Neural progenitor cell (in vitro differentiated cells): ENCODE data around the gene TAAR1. TPM values are rescaled to one million over a fixed set of nuclear protein-coding genes. Genes with fewer than 3 reads are reported as not detected.
"Not testable (repeated sequence)": the region's sequence is repeated elsewhere in the genome, so short reads cannot be mapped to it uniquely, and the experiment has no call there.

ENCODE experiments used
- DNase-seq: peaks from one replicate; pipeline ENCODE4 v3.0.0-alpha.2; 2016; ENCODE audit warnings: low spot score
- H2AFZ ChIP-seq: fragments of 200-600 bp; sonication (generic); replicated peaks from 2 replicates; pipeline ENCODE4 v1.6.1; 2016; ENCODE audit warnings: antibody characterized with exemption
- H3F3A ChIP-seq: fragments of 200-600 bp; sonication (generic); 2 replicates; pipeline ENCODE4 v1.6.1; 2016; ENCODE audit warnings: antibody characterized with exemption, low read depth
- H3K27ac ChIP-seq: fragments of 200-600 bp; sonication (generic); 2 replicates; pipeline ENCODE4 v1.5.1; 2016; ENCODE audit warnings: mild to moderate bottlenecking
- H3K27me3 ChIP-seq: fragments of 200-600 bp; sonication (generic); 2 replicates; pipeline ENCODE4 v1.6.1; 2016; ENCODE audit warnings: mild to moderate bottlenecking, moderate library complexity
- H3K36me3 ChIP-seq: fragments of 200-600 bp; sonication (generic); 2 replicates; pipeline ENCODE4 v1.5.1; 2016
- H3K4me1 ChIP-seq: fragments of 200-600 bp; sonication (generic); 2 replicates; pipeline ENCODE4 v1.6.1; 2016; ENCODE audit warnings: mixed run types
- H3K4me2 ChIP-seq: fragments of 200-600 bp; sonication (generic); 2 replicates; pipeline ENCODE4 v1.6.1; 2016
- H3K4me3 ChIP-seq: fragments of 200-600 bp; sonication (generic); 2 replicates; pipeline ENCODE4 v1.5.1; 2016
- H3K79me2 ChIP-seq: fragments of 200-600 bp; sonication (generic); 2 replicates; pipeline ENCODE4 v1.6.1; 2016; ENCODE audit warnings: low read depth
- H3K9ac ChIP-seq: fragments of 200-600 bp; sonication (generic); 2 replicates; pipeline ENCODE4 v1.6.1; 2016
- H3K9me3 ChIP-seq: fragments of 200-600 bp; sonication (generic); 2 replicates; pipeline ENCODE4 v1.5.1; 2016; ENCODE audit warnings: low read depth
- H4K20me1 ChIP-seq: fragments of 200-600 bp; sonication (generic); 2 replicates; pipeline ENCODE4 v1.6.1; 2016; ENCODE audit warnings: low read depth
- H3K27ac Mint-ChIP-seq: 3 replicates; pipeline ENCODE4 v1.8.0; 2021; ENCODE audit warnings: mixed read lengths
- H3K27me3 Mint-ChIP-seq: 2 replicates; pipeline ENCODE4 v1.8.0; 2022; ENCODE audit warnings: low read depth, mild to moderate bottlenecking, inconsistent platforms, moderate library complexity, mixed read lengths; ENCODE audit not compliant: insufficient read depth
- H3K36me3 Mint-ChIP-seq: 3 replicates; pipeline ENCODE4 v1.8.0; 2021; ENCODE audit warnings: mixed read lengths
- H3K4me1 Mint-ChIP-seq: 3 replicates; pipeline ENCODE4 v1.8.0; 2021; ENCODE audit warnings: mixed read lengths
- H3K4me3 Mint-ChIP-seq: 3 replicates; pipeline ENCODE4 v1.8.0; 2021; ENCODE audit warnings: mild to moderate bottlenecking, moderate library complexity, mixed read lengths
- H3K9me3 Mint-ChIP-seq: 3 replicates; pipeline ENCODE4 v1.8.0; 2020; ENCODE audit warnings: mixed read lengths
- EZH2 ChIP-seq: fragments of 200-600 bp; sonication (generic); IDR thresholded peaks from 2 replicates; pipeline ENCODE4 v1.6.1; 2017; ENCODE audit warnings: antibody characterized with exemption, mild to moderate bottlenecking, moderate library complexity
- EZH2phosphoT487 ChIP-seq: fragments of 200-600 bp; sonication (generic); IDR thresholded peaks from 2 replicates; pipeline ENCODE4 v1.6.1; 2017; ENCODE audit warnings: antibody characterized with exemption
- total RNA-seq: library from RNA; depleted of rRNA; stranded (reverse); fragments of >200 nt; gene quantifications from 2 replicates; pipeline ENCODE4 v1.2.3, GENCODE V29; 2015; ENCODE audit warnings: low replicate concordance
- TF ChIP-seq, protein P1 (sequence below): fragments of 200-600 bp; sonication (generic); IDR thresholded peaks from 2 replicates; pipeline ENCODE4 v1.5.1; 2017; ENCODE audit warnings: antibody characterized with exemption, mild to moderate bottlenecking

Gene TAAR1
- total RNA-seq, 1 donor from 2014 or later, result not detected

DNA sequence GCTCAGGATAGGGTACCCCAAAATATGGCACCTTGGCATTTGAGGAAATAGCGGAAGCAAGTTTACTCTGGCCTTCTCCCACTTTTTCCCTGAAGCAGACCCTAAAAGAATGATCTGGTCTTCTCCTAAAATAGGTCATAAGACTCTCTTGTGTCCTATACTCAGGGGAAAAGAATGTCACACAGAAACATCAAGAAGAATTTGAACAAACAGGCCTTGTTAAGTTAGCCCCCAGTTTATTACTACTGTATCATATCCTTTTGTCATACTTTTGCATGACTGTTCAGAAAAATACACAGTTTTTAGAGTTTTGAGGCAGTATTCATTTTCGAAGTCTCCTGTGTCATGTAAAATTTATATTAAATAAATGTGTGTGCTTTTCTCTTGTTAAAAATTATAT lies 47.4 kb downstream of the TAAR1 start:
- H3K4me3 Mint-ChIP-seq, result no peak overlapping the region
- H3K27me3 Mint-ChIP-seq, result no peaks in the 10 kb centered on the region
- TF ChIP-seq EZH2phosphoT487 (no peak), EZH2 (no peak)
- TF ChIP-seq, protein P1, sequence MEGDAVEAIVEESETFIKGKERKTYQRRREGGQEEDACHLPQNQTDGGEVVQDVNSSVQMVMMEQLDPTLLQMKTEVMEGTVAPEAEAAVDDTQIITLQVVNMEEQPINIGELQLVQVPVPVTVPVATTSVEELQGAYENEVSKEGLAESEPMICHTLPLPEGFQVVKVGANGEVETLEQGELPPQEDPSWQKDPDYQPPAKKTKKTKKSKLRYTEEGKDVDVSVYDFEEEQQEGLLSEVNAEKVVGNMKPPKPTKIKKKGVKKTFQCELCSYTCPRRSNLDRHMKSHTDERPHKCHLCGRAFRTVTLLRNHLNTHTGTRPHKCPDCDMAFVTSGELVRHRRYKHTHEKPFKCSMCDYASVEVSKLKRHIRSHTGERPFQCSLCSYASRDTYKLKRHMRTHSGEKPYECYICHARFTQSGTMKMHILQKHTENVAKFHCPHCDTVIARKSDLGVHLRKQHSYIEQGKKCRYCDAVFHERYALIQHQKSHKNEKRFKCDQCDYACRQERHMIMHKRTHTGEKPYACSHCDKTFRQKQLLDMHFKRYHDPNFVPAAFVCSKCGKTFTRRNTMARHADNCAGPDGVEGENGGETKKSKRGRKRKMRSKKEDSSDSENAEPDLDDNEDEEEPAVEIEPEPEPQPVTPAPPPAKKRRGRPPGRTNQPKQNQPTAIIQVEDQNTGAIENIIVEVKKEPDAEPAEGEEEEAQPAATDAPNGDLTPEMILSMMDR, result no peak
- no peaks in the 10 kb centered on the region for H3K36me3 Mint-ChIP-seq
- Histone ChIP-seq H3K9ac (no peak overlapping the region), H3K27me3 (no peaks in the 10 kb centered on the region), H3K4me2 (no peak overlapping the region), H3K27ac (no peak overlapping the region), H4K20me1 (no peaks in the 10 kb centered on the region), H3K4me1 (peaks cover 4% of the 10 kb centered on the region), H3K4me3 (no peak overlapping the region), H3K36me3 (no peaks in the 10 kb centered on the region), H2AFZ (no peak overlapping the region), H3K9me3 (no peaks in the 10 kb centered on the region), H3F3A (no peaks in the 10 kb centered on the region), H3K79me2 (no peaks in the 10 kb centered on the region)
- DNase-seq, result no peak
- H3K4me1 Mint-ChIP-seq, result peaks cover 22% of the 10 kb centered on the region
- H3K9me3 Mint-ChIP-seq, result no peaks in the 10 kb centered on the region
- no peak overlapping the region for H3K27ac Mint-ChIP-seq

DNA sequence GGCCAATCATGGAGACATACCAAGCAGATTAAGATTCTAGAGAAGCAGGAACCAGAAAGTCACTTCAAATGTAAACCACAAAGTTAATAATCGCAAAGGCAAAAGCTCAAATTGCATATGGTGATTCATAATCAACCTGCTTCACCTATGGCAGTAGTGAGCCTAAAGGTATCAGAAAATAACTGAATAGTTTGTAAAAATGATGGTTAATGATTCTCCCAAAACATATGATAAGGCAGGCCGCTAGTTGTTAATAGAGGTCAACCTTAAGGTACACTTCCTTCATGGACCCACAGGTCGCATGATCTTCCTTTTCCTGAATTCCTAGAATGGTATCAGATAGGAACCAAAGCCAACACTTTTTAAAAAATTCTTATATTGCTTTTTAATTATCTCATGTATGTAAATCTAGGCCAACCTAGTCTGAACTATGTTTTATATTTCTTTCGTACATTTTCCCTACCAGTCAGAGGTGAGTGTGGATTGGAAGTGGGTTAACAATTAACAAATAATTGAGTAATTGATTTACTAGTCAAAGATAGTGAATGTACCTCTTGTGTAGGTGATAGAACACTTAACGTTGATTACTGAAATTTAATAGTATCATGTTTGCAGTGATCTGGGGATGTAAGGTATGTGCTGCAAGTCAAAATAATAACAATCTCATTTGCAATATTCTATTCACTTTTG lies 51.3 kb downstream of the TAAR1 start:
- Mint-ChIP-seq H3K27ac (no peak overlapping the region), H3K4me1 (peaks cover 17% of the 10 kb centered on the region), H3K36me3 (no peaks in the 10 kb centered on the region), H3K4me3 (no peak overlapping the region), H3K27me3 (peaks cover 4% of the 10 kb centered on the region), H3K9me3 (no peaks in the 10 kb centered on the region)
- no peaks in the 10 kb centered on the region for H3K4me1 ChIP-seq
- no peak overlapping the region for H3K4me2 ChIP-seq
- H3K9me3 ChIP-seq, result no peaks in the 10 kb centered on the region
- no peak overlapping the region for H3K9ac ChIP-seq
- H3K79me2 ChIP-seq, result no peaks in the 10 kb centered on the region
- no peak overlapping the region for H2AFZ ChIP-seq
- H3K36me3 ChIP-seq, result no peaks in the 10 kb centered on the region
- H4K20me1 ChIP-seq, result no peaks in the 10 kb centered on the region
- no peaks in the 10 kb centered on the region for H3F3A ChIP-seq
- no peak overlapping the region for H3K4me3 ChIP-seq
- H3K27ac ChIP-seq, result no peak overlapping the region
- no peak for TF ChIP-seq EZH2phosphoT487
- TF ChIP-seq EZH2, result no peak
- TF ChIP-seq, protein P1, result no peak
- H3K27me3 ChIP-seq, result no peaks in the 10 kb centered on the region
- DNase-seq, result no peak

DNA sequence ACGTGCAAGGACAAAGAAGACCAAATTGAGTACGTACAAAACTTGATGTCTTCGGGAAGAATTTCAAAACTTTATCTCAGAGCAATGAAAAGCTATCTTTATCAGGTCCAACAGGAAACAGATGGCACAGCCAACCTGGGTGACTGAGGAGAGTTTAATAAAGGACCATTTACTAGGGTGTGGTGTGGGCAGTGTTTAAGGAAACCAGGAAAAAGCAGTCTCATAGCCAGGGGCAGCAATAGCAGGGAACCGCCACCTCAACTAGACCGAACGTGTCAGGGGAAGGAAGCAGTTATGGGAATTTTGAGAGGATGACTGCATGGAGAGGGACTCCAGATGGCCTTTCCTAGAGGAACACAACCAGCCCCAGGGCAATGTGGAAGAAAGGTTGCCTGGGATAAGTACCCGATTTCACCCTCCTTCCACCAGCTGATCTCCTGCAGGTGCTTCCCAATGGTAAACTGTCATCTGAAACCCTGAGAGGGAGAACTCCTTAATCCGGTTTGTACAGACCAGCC lies 54.3 kb downstream of the TAAR1 start:
- Histone ChIP-seq H3K27me3 (no peaks in the 10 kb centered on the region), H4K20me1 (no peaks in the 10 kb centered on the region), H3K4me2 (no peak overlapping the region), H3F3A (no peaks in the 10 kb centered on the region), H3K9me3 (no peaks in the 10 kb centered on the region), H2AFZ (no peak overlapping the region), H3K27ac (no peak overlapping the region), H3K9ac (no peak overlapping the region), H3K79me2 (no peaks in the 10 kb centered on the region), H3K36me3 (no peaks in the 10 kb centered on the region), H3K4me3 (no peak overlapping the region), H3K4me1 (no peaks in the 10 kb centered on the region)
- Mint-ChIP-seq H3K4me3 (no peak overlapping the region), H3K36me3 (no peaks in the 10 kb centered on the region), H3K27ac (no peak overlapping the region), H3K27me3 (peaks cover 4% of the 10 kb centered on the region), H3K9me3 (no peaks in the 10 kb centered on the region), H3K4me1 (peaks cover 18% of the 10 kb centered on the region)
- no peak for TF ChIP-seq EZH2
- TF ChIP-seq, protein P1, result no peak
- no peak for TF ChIP-seq EZH2phosphoT487
- DNase-seq, result no peak

DNA sequence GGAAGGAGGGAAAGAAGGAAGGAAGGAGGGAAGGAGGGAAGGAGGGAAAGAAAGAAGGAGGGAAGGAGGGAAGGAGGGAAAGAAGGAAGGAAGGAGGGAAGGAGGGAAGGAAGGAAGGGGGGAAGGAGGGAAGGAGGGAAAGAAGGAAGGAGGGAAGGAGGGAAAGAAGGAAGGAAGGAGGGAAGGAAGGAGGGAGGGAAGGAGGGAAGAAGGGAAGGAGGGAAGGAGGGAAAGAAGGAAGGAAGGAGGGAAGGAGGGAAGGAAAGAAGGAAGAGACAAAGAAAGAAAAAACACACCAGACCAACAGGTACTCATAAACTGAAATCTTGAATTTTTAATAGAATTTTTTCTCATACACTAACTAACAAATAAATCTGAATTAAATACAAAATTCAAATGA lies 58.1 kb downstream of the TAAR1 start:
- H3K4me3 Mint-ChIP-seq, H3K36me3 Mint-ChIP-seq, H3K9ac ChIP-seq, H3K36me3 ChIP-seq, H3K4me1 ChIP-seq, H3K9me3 ChIP-seq, H3K4me1 Mint-ChIP-seq, H3K27ac ChIP-seq, H3K27me3 Mint-ChIP-seq, H3F3A ChIP-seq, H4K20me1 ChIP-seq, H3K4me3 ChIP-seq, H3K79me2 ChIP-seq, H2AFZ ChIP-seq, H3K4me2 ChIP-seq, H3K9me3 Mint-ChIP-seq, H3K27me3 ChIP-seq, DNase-seq, H3K27ac Mint-ChIP-seq: not testable (repeated sequence)
